CD8-positive, alpha-beta memory T cell (primary cell): ENCODE data around the gene C1QA. TPM values are rescaled to one million over a fixed set of nuclear protein-coding genes. Genes with fewer than 3 reads are reported as not detected.
A peak's percentile ranks its signal among the peaks of the same experiment; 100 is the strongest.

Experiments used
- CTCF ChIA-PET: fragments of 350-600 bp; sonication (Branson Sonifier 250); formaldehyde crosslinking; loops from one replicate; lab custom pipeline; 2021; ENCODE audit warnings: antibody characterized with exemption; lab: Charles Lee
- POLR2A ChIA-PET: fragments of 350-600 bp; sonication (Branson Sonifier 250); formaldehyde crosslinking; loops from one replicate; lab custom pipeline; 2021; ENCODE audit warnings: antibody characterized with exemption; lab: Charles Lee
- DNase-seq, 5 donors: peaks; one replicate each; pipeline versions ENCODE4 v3.0.0 to v3.0.0-alpha.2; 2020 to 2022; ENCODE audit warnings: mixed read lengths in 1 of 5
- H3K27ac ChIP-seq: one replicate; pipeline ENCODE4 v1.7.0; 2013; ENCODE audit warnings: low read depth, mild to moderate bottlenecking, low read length, moderate library complexity
- H3K27me3 ChIP-seq: 2 replicates; pipeline ENCODE4 v1.7.0; 2013; ENCODE audit warnings: low read length, mild to moderate bottlenecking; ENCODE audit not compliant: insufficient read depth, poor library complexity, severe bottlenecking
- H3K36me3 ChIP-seq: 2 replicates; pipeline ENCODE4 v1.7.0; 2013; ENCODE audit warnings: mild to moderate bottlenecking, low read length, moderate library complexity; ENCODE audit not compliant: insufficient read depth
- H3K4me1 ChIP-seq: 2 replicates; pipeline ENCODE4 v1.7.0; 2013; ENCODE audit warnings: mild to moderate bottlenecking, low read length, moderate library complexity; ENCODE audit not compliant: insufficient read depth
- H3K4me3 ChIP-seq: 2 replicates; pipeline ENCODE4 v1.7.0; 2013; ENCODE audit warnings: mild to moderate bottlenecking, low read length
- H3K9me3 ChIP-seq: 2 replicates; pipeline ENCODE4 v1.7.0; 2013; ENCODE audit warnings: mild to moderate bottlenecking, low read length
- H3K27ac Mint-ChIP-seq, 8 donors: one replicate each; pipeline ENCODE4 v1.8.0; 2020 to 2021; ENCODE audit warnings: mixed read lengths in 8 of 8, mild to moderate bottlenecking in 6 of 8, inconsistent platforms in 3 of 8, moderate library complexity in 3 of 8
- H3K27me3 Mint-ChIP-seq, 2 donors: one replicate each; pipeline ENCODE4 v1.8.0; 2020 to 2021; ENCODE audit warnings: mixed read lengths in 2 of 2, mild to moderate bottlenecking in 1 of 2, moderate library complexity in 1 of 2
- H3K36me3 Mint-ChIP-seq, 3 donors: one replicate each; pipeline ENCODE4 v1.8.0; 2020 to 2021; ENCODE audit warnings: mixed read lengths in 3 of 3, inconsistent platforms in 1 of 3, mild to moderate bottlenecking in 1 of 3
- H3K4me1 Mint-ChIP-seq, 3 donors: one replicate each; pipeline ENCODE4 v1.8.0; 2020 to 2021; ENCODE audit warnings: mixed read lengths in 3 of 3, inconsistent platforms in 1 of 3, mild to moderate bottlenecking in 1 of 3
- H3K4me3 Mint-ChIP-seq, 7 donors: one replicate each; pipeline ENCODE4 v1.8.0; 2020 to 2021; ENCODE audit warnings: mixed read lengths in 7 of 7, mild to moderate bottlenecking in 6 of 7, moderate library complexity in 4 of 7, inconsistent platforms in 2 of 7
- H3K9me3 Mint-ChIP-seq, 5 donors: one replicate each; pipeline ENCODE4 v1.8.0; 2020 to 2022; ENCODE audit warnings: mixed read lengths in 5 of 5, mild to moderate bottlenecking in 3 of 5, moderate library complexity in 2 of 5, inconsistent platforms in 1 of 5
- polyA plus RNA-seq: library from polyadenylated mRNA; unstranded; fragments of 300-500 nt; fragmentation: Illumina TruSeq; gene quantifications from one replicate; pipeline ENCODE4 v1.2.3, GENCODE V29; 2021
- total RNA-seq, 2 experiments: library from RNA; stranded (reverse); gene quantifications; one replicate each; pipeline ENCODE4 v1.2.3, GENCODE V29; 2021

Gene C1QA
- total and polyA plus RNA-seq, 3 experiments from 2014 or later, result 0.22 to 0.53 TPM; not detected in 1

DNA sequence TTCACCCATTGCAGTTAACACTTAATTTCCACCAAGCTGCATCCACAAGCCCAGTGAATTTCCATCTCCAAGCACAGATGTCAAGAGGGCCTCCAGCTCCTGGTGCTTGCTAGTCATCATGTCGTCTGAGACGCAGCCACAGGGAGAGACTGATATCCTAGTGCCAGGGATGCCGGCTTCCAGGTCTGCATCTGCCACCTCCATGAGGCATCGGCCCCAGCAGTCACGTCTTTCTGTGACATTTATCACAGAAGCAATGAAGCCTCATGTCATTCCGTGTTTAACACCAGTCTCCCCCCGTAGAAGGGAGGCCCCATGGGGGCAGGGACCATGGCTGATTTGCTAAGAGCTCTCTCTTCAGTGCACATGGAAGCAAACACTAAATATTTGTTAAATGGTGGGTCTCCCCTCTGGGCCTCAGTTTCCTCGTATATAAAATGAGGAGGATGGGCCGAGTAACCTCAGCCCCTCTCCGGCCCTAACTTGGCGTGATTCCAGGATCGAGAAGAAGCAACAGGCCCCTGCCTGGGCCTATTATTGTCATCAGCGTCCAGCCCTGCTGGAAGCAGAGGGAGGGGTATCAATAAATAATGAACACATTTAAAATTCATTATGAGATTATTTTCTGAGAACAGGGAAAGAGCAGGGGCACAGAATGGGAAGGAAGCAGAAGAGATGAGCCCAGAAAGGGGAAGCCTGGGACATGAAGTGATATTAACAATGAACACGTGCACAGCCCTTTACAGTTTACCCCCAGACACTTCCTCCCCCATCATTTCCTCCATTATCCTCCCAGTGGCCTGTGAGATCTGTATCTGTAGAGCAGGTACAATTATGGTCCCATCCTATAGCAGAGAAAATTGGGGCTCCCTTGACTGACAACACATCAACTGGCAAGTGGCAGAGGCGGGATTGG lies 15.8 kb downstream of the C1QA start:
- CTCF ChIA-PET, result no interaction called here
- Mint-ChIP-seq H3K9me3 (no peaks in the 10 kb centered on the region), H3K36me3 (no peaks in the 10 kb centered on the region), H3K27ac (no peak overlapping the region), H3K4me1 (no peaks in the 10 kb centered on the region), H3K27me3 (peaks cover 6 to 36% of the 10 kb centered on the region in 2 donors), H3K4me3 (no peak overlapping the region)
- Histone ChIP-seq H3K4me3 (no peak overlapping the region), H3K36me3 (no peaks in the 10 kb centered on the region), H3K4me1 (no peaks in the 10 kb centered on the region), H3K27me3 (no peaks in the 10 kb centered on the region), H3K27ac (no peak overlapping the region), H3K9me3 (no peaks in the 10 kb centered on the region)
- POLR2A ChIA-PET, result no interaction called here
- DNase-seq, result no peak

DNA sequence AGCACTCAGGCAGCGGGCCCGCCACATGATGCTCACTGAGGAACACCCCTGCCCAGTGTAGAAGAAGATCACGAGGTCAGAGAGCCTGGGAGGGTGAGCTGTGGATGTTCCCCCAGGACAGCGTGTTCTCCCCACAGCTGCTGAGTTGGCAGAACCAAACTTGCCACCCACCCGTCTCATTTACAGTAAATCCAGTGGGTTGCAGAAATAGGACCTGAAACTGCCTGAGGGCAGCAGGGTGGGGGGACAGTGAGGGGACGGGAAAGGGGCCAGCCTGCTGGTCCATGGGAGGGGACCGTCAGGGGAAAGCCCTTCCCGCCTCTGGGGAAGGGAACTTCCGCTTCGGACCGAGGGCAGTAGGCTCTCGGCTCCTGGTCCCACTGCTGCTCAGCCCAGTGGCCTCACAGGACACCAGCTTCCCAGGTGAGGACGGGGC lies 16.5 kb downstream of the C1QA start, which contains the start of gene C1QB:
Gene C1QB (plus strand): TSS at position 356 of the 436 bp plus-strand sequence. CDS start 6,227 bp downstream, outside the sequence.
- no peaks in the 10 kb centered on the region for H3K36me3 Mint-ChIP-seq
- POLR2A ChIA-PET, result no interaction called here
- no peaks in the 10 kb centered on the region for H3K4me1 Mint-ChIP-seq
- H3K9me3 ChIP-seq, result no peaks in the 10 kb centered on the region
- H3K27ac Mint-ChIP-seq, result no peak within 1 kb of the TSS
- no peaks in the 10 kb centered on the region for H3K9me3 Mint-ChIP-seq
- no peak within 1 kb of the TSS for H3K4me3 Mint-ChIP-seq
- H3K27me3 Mint-ChIP-seq, result peaks cover 6 to 39% of the 10 kb centered on the region in 2 donors
- no peaks in the 10 kb centered on the region for H3K4me1 ChIP-seq
- no peak for DNase-seq
- H3K27me3 ChIP-seq, result no peaks in the 10 kb centered on the region
- no peaks in the 10 kb centered on the region for H3K36me3 ChIP-seq
- CTCF ChIA-PET, result no interaction called here
- H3K27ac ChIP-seq, result no peak within 1 kb of the TSS
- H3K4me3 ChIP-seq, result no peak within 1 kb of the TSS

DNA sequence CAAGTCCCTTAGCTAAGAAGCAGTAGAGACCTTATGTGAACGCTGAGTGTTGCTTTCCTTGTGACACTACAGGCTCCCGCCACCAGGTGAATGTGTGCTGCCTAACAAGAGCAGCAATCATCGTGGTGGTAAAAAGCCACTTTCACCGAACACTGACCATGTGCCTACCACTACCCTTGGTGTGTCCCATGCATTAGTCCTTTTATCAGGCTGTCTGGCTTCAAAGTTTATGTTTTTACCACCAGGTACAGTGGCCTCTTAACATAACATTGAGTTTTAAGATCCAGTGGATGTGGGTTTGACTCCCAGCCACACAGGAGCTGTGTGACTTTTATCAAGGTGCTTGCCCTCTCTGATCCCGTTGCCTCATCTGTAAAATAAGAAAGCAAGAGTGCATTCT lies 18.3 kb downstream of the C1QA start:
- Histone ChIP-seq H3K4me3 (no peak overlapping the region), H3K9me3 (no peaks in the 10 kb centered on the region), H3K27ac (no peak overlapping the region), H3K27me3 (no peaks in the 10 kb centered on the region), H3K4me1 (no peaks in the 10 kb centered on the region), H3K36me3 (no peaks in the 10 kb centered on the region)
- Mint-ChIP-seq H3K27ac (no peak overlapping the region), H3K4me3 (no peak overlapping the region), H3K27me3 (peaks cover 6 to 35% of the 10 kb centered on the region in 2 donors), H3K36me3 (peaks cover 0 to 3% (median 0%) of the 10 kb centered on the region in 3 donors), H3K9me3 (no peaks in the 10 kb centered on the region), H3K4me1 (no peaks in the 10 kb centered on the region)
- ChIA-PET POLR2A (no interaction called here), CTCF (interaction anchor here (1.1 kb wide), 1 partner anchor 50 kb away, joined by 3 read pairs; no protein-coding TSS in a partner anchor)
- DNase-seq, result no peak

DNA sequence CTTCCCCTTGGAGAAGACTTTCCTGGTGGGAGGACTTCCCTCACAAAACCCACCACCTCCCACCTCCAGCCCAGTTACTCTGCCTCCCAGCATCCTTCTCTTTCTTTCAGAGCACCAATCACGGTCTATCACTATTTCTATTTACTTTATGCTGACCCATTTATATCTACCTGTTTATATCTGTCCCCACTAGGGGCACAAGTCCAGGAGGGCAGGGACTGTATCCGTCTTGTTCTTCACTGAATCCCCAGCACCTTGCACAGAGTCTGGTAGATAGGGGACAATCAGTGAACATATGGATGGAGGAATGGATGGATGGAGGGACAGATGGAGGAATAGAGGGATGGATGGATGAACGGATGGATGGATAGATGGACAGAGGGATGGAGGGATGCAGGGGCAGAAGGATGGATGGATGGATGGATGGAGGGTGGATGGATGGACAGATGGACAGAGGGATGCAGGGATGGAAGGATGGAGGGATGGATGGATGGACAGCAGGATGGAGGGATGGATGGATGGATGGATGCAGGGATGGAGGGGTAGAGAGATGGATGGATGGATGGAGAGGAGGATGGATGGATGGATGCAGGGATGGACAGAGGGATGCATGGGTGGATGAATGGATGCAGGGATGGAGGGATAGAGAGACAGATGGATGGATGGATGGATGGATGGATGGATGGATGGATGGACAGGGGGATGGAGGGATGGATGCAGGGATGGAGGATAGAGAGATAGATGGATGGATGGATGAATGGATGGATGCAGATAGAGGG lies 22.1 kb downstream of the C1QA start:
- H3K36me3 ChIP-seq, result no peaks in the 10 kb centered on the region
- H3K9me3 ChIP-seq, result no peaks in the 10 kb centered on the region
- Mint-ChIP-seq H3K9me3 (no peaks in the 10 kb centered on the region), H3K36me3 (peaks cover 0 to 3% (median 0%) of the 10 kb centered on the region in 3 donors), H3K27ac (peak overlapping the region in 1 of 8 donors; percentile 46), H3K27me3 (peaks cover 5 to 32% of the 10 kb centered on the region in 2 donors), H3K4me1 (no peaks in the 10 kb centered on the region), H3K4me3 (no peak overlapping the region)
- no peaks in the 10 kb centered on the region for H3K4me1 ChIP-seq
- POLR2A ChIA-PET, result no interaction called here
- H3K27ac ChIP-seq, result no peak overlapping the region
- H3K27me3 ChIP-seq, result no peaks in the 10 kb centered on the region
- no peak overlapping the region for H3K4me3 ChIP-seq
- CTCF ChIA-PET, result no interaction called here
- DNase-seq, result no peak

DNA sequence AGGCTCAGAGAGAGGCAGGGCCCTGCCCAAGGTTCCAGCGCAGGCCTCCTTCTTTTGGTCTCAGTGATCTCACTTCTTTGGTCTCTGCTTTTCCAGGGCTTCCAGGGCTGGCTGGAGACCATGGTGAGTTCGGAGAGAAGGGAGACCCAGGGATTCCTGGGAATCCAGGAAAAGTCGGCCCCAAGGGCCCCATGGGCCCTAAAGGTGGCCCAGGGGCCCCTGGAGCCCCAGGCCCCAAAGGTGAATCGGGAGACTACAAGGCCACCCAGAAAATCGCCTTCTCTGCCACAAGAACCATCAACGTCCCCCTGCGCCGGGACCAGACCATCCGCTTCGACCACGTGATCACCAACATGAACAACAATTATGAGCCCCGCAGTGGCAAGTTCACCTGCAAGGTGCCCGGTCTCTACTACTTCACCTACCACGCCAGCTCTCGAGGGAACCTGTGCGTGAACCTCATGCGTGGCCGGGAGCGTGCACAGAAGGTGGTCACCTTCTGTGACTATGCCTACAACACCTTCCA lies 24.4 kb downstream of the C1QA start:
- Histone ChIP-seq H3K27me3 (no peaks in the 10 kb centered on the region), H3K36me3 (no peaks in the 10 kb centered on the region), H3K27ac (no peak overlapping the region), H3K9me3 (no peaks in the 10 kb centered on the region), H3K4me1 (no peaks in the 10 kb centered on the region), H3K4me3 (no peak overlapping the region)
- ChIA-PET POLR2A (no interaction called here), CTCF (no interaction called here)
- no peak overlapping the region for H3K27ac Mint-ChIP-seq
- H3K4me1 Mint-ChIP-seq, result no peaks in the 10 kb centered on the region
- no peaks in the 10 kb centered on the region for H3K9me3 Mint-ChIP-seq
- peaks cover 2 to 38% of the 10 kb centered on the region in 2 donors for H3K27me3 Mint-ChIP-seq
- DNase-seq, result no peak
- H3K4me3 Mint-ChIP-seq, result no peak overlapping the region
- H3K36me3 Mint-ChIP-seq, result peaks cover 0 to 3% (median 0%) of the 10 kb centered on the region in 3 donors

DNA sequence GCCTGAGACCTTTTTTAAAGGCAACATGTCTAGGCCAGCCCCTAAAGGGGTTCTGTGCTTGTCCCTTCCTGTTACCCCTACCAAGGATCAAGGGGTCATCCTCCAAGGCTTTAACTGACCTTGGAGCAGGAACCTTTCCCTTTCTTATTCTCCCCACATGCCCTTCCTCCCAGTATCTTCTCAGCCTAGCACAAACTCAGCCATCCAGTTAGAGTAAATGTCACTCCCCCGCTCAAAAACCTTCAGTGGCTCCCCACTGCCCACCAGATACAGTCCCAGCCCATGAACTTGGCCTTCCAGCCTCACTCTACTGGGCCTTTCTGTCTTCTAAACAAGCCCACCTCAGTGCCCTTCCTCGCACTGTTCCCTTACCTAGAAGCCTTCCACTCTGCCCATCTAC lies 25.5 kb downstream of the C1QA start:
- Histone ChIP-seq H3K27ac (no peak overlapping the region), H3K36me3 (no peaks in the 10 kb centered on the region), H3K4me1 (no peaks in the 10 kb centered on the region), H3K27me3 (no peaks in the 10 kb centered on the region), H3K4me3 (no peak overlapping the region), H3K9me3 (no peaks in the 10 kb centered on the region)
- peaks cover 2 to 33% of the 10 kb centered on the region in 2 donors for H3K27me3 Mint-ChIP-seq
- CTCF ChIA-PET, result no interaction called here
- H3K36me3 Mint-ChIP-seq, result peaks cover 0 to 3% (median 0%) of the 10 kb centered on the region in 3 donors
- H3K9me3 Mint-ChIP-seq, result no peaks in the 10 kb centered on the region
- H3K27ac Mint-ChIP-seq, result no peak overlapping the region
- H3K4me3 Mint-ChIP-seq, result no peak overlapping the region
- POLR2A ChIA-PET, result no interaction called here
- no peak for DNase-seq
- no peaks in the 10 kb centered on the region for H3K4me1 Mint-ChIP-seq

DNA sequence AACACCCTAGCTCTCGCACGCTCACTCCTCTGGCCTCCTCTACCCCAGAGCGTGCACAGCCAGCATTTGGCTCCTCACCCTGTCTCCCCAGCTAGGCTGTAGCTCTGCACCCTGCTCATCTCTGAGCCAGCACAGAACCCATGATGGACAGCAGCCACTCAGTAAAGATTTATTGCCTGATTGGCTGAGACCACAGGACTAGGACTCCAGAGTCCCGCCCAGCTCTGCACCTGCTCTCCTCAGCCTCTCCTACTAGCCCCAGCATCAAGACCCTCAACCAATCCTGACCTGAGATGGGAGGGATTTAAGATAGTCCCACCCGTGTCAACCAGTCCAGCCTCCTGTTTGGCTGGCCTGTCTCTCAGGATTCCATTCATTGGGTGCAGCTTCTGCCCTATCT lies 25.9 kb downstream of the C1QA start:
- Mint-ChIP-seq H3K4me3 (no peak overlapping the region), H3K4me1 (no peaks in the 10 kb centered on the region), H3K9me3 (no peaks in the 10 kb centered on the region), H3K36me3 (peaks cover 0 to 3% (median 0%) of the 10 kb centered on the region in 3 donors), H3K27ac (no peak overlapping the region), H3K27me3 (peaks cover 2 to 33% of the 10 kb centered on the region in 2 donors)
- no peak overlapping the region for H3K4me3 ChIP-seq
- no peaks in the 10 kb centered on the region for H3K27me3 ChIP-seq
- no peaks in the 10 kb centered on the region for H3K4me1 ChIP-seq
- H3K9me3 ChIP-seq, result no peaks in the 10 kb centered on the region
- no peak for DNase-seq
- ChIA-PET POLR2A (no interaction called here), CTCF (no interaction called here)
- no peak overlapping the region for H3K27ac ChIP-seq
- H3K36me3 ChIP-seq, result no peaks in the 10 kb centered on the region
